GM12875 (cell line): ENCODE measurements around the gene FRMD4A.

ENCODE experiments used
- H3K4me3 ChIP-seq: one replicate; pipeline ENCODE4 v1.5.1; 2011; ENCODE audit warnings: low read depth, low read length, control low read depth
- CTCF ChIP-seq: IDR thresholded peaks from 2 replicates; pipeline ENCODE4 v1.5.1; 2011; ENCODE audit warnings: low read depth, mild to moderate bottlenecking, control low read depth, inconsistent platforms, low read length, moderate library complexity, borderline replicate concordance; ENCODE audit not compliant: insufficient read depth

FRMD4A gene

GRCh38 chr10:14062528-14063260, 268.0 kb downstream of the FRMD4A start:
- TF ChIP-seq CTCF = no peak

DNA sequence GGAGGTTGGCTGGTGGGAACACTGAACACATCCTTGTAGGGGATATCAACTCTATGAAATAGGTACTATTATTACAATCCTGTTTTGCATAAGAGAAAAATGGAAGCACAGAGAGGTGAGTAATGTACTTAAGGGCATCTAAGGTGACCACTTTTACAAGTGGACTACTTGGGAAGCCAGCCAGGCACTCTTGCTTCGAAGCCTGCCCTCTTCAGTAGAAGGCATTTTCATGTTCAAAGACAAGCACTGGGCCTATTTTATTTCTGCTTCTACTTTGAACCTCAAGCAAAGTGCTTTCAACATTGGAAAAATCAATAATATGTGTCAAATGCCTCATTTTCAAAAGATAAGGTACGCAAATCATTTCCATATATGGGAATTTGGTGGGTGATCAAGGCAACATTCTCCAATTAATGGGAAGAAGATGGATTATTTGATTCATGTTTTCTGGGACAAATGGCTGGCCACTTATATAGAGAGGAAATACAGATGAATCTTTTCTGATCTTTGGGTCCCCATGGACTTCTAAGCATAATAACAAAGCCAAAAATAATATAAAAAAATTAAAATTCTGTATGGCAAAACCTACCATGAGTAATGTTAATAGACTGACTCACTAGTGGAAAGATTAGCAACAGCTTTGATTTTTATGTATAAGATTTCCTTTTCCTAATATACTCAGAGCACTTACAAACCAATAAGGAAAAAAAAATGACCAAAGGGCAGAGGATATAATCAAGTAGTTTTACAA, 270.2 kb downstream of the FRMD4A start:
- no peak overlapping the region for H3K4me3 ChIP-seq
- no peak for TF ChIP-seq CTCF

More at GRCh38 chr10:14062528-14063260, 268.0 kb downstream of the FRMD4A start:
- no peak overlapping the region for H3K4me3 ChIP-seq

- no peak for TF ChIP-seq CTCF
- H3K4me3 ChIP-seq = no peak overlapping the region
Observed at GRCh38 chr10:14056610-14057332, 274.0 kb downstream of the FRMD4A start.

GRCh38 chr10:14052931-14053330, 277.8 kb downstream of the FRMD4A start:
- H3K4me3 ChIP-seq = no peak overlapping the region
- no peak for TF ChIP-seq CTCF

GRCh38 chr10:14050598-14050997, 280.1 kb downstream of the FRMD4A start:
- no peak overlapping the region for H3K4me3 ChIP-seq
- TF ChIP-seq CTCF = no peak

GRCh38 chr10:14048930-14049613, 281.7 kb downstream of the FRMD4A start:
- TF ChIP-seq CTCF = no peak
- no peak overlapping the region for H3K4me3 ChIP-seq
